Adipose tissue (tissue), 3 donors: Measurements from ENCODE around the gene MAFF. TPM values are rescaled to one million over a fixed set of nuclear protein-coding genes. Genes with fewer than 3 reads are reported as not detected.

Experiments used
- H3K27ac ChIP-seq: one replicate; pipeline ENCODE4 v1.5.1; 2013; ENCODE audit warnings: low read depth, low read length
- WGBS, 3 donors: extraction: QIAGEN DNeasy Blood & Tissue Kit; methylation state at CpG; one replicate each; pipeline ENCODE4 v1.1.7; 2013; 5-methylcytosine and 5-hydroxymethylcytosine counted together
- polyA plus RNA-seq, 3 donors: library from polyadenylated mRNA; stranded (reverse); fragments of 200-250 nt; gene quantifications; one replicate each; pipeline ENCODE4 v1.2.3, GENCODE V29; 2013
- donor health status: healthy with polysubstance abuse.
- donor health status: Bipolar disorder and iron deficiency.
- donor health status: healthy.

MAFF gene
- polyA plus RNA-seq, 3 donors = 6.3 to 168 (median 127) TPM

DNA sequence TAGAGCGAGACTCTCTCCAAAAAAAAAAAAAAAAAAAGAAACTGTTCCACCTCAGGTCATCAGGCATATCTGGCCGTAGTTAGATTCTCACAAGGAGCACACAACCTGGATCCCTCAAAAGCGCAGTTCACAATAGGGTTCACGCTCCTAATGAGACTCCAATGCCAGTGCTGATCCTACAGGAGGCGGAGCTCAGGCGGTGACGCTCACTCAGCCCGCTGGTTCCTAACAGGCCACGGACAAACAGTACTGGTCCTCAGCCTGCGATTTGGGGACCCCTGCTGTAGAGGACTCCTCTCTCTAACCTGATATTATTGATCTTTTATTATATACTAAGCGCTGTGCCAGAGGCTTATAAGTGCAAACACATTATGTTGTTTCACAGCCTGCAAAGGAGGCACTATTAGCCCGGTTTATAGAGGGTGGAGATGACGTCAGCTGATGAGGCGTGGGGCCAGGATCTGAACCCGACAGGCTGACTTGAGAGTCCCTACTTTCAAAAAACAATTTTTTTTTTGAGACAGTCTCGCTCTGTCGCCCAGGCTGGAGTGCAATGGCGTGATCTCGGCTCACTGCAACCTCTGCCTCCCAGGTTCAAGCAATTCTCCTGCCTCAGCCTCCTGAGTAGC is 4.9 kb upstream of the MAFF start:
- no peak overlapping the region for H3K27ac ChIP-seq
- WGBS, 3 donors = 71 to 77% (median 72%) methylated on average over 18 to 19 of the region's 19 CpGs

DNA sequence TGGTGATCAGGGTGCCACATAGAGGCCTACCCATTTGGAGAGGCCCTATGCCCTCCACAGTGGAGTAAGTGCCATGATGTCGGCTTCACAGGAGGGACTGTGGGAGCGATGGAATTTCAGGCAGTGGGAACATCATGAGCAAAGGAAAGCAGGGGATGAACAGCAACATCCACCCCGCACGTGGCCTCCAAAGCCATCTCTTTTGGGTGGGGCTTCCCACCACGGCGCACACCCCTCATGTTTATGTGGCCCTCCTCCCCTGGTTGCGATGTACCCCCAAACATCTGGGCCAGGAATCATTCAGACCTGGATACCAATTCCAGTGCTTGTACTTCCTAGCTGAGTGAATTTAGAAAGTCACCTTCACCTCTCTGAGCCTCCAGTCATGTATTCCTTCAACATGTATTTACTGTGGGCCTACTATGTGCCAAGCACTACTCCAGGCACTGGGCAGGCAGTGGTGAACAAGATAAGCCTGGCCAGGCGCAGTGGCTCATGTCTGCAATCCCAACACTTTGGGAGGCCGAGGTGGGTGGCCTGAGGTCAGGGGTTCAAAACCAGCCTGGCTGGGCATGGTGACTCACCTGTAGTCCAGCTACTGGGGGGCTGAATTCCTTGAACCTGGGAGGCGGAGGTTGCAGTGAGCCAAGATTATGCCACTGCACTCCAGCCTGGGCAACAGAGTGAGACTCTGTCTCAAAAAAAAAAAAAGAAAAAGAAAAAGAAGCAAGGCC is 1.8 kb upstream of the MAFF start:
- 82 to 90% (median 89%) methylated on average over 10 of the region's 10 CpGs for WGBS, 3 donors
- no peak overlapping the region for H3K27ac ChIP-seq

DNA sequence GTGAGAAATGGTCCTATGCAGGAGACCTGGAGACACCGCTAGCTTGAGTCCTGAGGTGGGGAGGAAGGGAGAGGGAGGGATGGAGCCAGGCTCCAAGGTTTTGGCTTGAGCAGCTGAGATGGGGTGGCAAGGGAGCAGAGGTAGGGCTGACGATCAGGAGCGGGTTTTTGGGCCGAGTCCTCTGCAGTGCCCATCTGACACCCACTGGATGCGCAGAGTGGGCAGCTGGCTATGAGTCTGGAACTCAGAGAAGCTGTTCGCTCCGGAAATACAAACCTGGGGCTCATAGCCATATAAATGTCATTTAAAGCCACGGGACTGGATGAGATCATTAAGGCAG is 453 bp upstream of the MAFF start:
- 23 to 36% (median 26%) methylated on average over 8 of the region's 8 CpGs for WGBS, 3 donors
- H3K27ac ChIP-seq = no peak overlapping the region

DNA sequence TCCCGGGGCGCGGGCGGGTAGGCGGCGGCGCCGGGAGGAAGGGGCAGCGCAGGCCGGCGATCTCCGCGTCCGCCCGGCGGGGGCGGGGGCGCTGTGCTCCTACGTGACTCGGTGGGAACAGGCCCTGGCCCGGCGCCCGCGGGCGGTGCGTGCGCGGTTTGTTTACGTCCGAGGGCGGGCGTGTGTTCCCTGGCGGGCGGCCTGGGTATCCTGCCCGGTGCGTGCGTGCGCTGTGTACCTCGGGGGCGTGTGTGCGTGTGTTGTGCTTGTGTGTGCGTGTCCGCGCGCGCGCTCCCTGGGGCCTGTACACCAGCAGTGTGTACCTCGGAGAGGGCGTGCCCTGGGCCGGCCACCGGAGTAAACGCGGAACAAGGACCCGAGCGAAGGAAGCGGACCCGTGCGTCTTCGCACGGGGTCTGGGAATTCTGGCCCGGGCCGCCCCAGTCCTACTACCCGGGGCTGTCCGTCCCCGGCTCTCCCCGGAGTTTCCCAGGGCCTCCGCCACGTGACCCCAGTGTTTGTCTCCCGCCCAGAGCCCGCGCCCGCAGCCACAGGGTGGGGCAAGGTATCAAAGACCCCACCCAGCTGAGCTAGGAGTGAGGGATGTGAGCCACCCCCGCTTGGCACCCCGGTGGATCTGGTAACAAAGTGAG is 769 bp downstream of the MAFF start:
- 1% methylated on average over 49 to 74 of the region's 74 CpGs for WGBS, 3 donors
- H3K27ac ChIP-seq = peak overlapping the region; percentile 95

DNA sequence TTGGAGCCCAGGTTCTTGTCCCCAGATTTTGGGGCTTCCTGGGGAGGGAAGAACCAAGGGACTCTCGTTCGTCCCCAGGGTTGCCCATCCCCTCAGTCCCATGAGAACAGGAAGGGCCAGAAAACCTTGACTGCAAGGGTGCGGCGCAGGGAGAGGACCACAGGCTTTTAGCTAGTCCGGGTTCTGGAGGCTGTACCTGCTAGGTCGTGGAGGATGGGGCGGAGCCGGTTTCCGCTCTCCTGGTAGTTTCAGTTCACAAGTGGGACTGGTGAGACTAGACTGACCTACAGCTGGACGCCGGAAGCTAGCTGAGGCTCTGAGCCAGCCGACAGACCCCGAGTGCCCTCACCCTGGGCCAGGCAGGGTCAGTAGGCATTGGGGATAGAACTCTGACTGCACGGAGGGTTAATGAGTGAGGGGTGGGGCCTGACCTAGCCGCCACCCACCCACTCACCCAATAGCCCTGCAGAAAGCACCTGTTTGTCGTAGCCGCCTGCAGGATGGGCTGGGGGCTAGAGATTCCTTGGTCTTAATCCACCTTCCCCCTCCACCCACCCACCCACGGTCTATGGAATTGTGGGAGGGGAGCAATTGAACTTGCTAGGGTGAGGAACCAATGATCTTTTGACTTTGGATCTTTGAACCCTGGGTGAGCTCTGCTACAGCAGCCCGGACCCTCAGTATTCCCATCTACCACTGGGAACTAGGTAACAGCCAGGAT is 1.5 kb downstream of the MAFF start:
- no peak overlapping the region for H3K27ac ChIP-seq
- WGBS, 3 donors = 5 to 10% (median 9%) methylated on average over 18 to 19 of the region's 19 CpGs

DNA sequence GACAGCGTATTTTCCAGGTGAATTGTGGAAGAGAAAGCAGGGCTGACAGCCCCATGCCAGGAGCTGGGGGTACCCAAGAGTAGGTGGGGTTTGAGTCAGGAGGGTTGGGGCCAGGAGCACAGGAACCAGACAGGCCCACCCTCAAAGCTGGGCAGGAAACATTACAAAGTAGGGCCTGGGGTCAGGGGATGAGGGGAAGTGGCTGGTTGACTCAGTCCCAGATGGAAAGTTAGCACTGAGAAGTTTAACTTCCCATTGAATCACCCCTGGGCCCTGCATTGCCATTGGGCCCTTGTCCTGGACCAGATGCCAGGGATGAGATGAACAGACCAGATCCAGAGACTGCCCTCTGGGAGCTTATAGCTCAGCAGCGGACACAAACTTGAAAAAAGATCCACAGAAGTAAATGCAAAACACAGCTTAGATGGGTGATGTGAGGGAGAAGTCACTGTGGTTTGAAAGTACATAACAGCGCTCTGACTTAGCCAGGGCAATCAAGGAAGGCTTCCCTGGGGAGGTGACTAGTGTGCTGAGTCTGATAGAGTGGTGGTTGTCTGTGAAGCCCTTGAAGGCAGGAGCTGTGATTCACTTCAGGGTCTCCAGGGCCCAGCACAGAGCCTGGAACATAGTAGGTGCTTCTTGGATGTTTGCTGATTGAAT is 2.2 kb downstream of the MAFF start:
- H3K27ac ChIP-seq = no peak overlapping the region
- 84 to 96% (median 94%) methylated on average over 3 of the region's 3 CpGs for WGBS, 3 donors

DNA sequence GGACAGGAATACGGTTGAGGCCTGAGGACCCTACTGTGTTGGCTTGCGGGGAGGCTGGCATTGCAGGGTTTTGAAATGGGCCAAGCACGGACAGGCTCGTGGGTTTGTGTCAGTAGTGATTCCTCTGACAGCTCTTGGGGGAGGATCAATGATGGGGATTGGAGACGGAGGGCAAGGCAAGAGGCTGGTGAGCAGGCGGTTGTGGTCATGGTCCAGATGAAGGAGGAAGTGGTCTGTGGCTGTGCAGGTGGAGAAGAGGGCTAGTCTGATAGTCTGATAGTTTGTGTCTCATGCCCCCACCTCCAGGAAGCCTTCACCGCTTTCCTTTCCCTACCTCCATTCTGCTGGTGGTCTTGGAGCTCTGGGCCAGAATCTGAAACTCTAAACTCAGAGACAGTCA is 3.0 kb downstream of the MAFF start:
- 58 to 79% (median 61%) methylated on average over 7 of the region's 7 CpGs for WGBS, 3 donors
- H3K27ac ChIP-seq = no peak overlapping the region

DNA sequence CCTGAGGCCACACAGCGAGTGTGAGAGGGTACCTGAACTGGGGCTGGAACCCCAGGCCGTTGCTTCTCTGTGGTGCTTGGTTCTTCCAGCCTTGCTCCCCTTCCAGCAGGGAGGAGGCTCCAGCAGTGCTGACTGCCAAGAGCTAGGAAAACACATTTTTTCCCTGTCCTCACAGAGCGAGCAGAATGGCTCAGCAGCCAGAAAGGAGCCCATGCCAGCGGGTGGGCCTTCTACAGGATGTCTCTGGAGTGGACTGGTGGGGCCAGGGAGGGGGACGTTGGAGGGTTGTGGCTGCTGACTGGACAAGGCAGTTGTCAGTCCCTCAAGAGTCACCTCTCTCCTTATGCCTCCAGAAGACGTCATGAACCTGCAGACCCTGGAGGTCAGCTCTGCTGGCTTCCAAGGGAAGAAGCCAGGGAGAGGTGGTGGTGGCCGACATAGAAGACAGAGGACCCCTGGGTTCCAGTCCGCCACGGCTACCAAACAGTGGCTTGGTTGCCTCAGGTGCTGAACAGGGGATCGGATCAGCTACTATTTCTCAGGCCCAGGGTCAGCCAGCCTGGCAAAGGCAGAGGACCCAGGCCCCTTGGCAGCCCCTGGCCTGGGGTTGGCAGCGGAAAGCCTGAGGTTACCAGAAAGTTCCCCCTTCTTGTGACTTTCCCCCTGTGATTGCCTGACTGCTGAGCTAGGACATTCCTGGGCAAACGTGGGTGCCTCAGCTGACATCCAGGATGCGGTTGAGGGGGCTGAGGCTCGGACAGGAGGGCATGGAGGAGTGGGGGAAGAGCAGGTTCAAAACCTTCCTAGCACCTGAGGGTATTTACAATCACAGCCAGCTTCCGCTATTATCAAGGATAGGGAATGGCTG is 3.7 kb downstream of the MAFF start:
- WGBS, 3 donors = 56 to 78% (median 63%) methylated on average over 15 of the region's 15 CpGs
- H3K27ac ChIP-seq = no peak overlapping the region

DNA sequence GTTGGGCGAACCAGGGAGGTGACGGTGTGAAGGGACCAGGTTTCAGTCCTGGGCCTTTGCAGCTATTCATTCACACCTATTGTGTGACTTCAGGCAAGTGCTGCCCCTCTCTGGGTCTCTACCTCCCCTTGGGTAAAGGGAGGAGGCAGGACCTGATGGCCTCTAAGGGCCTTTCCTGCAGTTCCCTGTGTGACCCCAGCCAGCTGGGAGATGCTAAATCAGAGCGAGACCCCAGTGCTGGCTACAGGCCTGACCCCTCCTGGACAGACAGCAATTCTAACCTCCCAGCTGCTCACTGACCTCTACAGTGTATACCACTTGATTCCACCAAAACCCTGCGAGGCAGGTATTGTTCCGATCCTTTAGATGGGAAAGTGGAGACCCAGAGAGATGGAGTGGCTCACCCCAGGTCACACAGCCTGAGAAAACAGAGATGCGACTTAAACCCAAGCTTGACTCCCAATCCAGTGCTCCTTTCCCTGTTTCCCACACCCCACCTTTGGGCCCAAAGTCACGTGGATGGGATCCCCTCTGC is 6.2 kb downstream of the MAFF start:
- 86 to 95% (median 92%) methylated on average over 7 of the region's 7 CpGs for WGBS, 3 donors
- no peak overlapping the region for H3K27ac ChIP-seq

DNA sequence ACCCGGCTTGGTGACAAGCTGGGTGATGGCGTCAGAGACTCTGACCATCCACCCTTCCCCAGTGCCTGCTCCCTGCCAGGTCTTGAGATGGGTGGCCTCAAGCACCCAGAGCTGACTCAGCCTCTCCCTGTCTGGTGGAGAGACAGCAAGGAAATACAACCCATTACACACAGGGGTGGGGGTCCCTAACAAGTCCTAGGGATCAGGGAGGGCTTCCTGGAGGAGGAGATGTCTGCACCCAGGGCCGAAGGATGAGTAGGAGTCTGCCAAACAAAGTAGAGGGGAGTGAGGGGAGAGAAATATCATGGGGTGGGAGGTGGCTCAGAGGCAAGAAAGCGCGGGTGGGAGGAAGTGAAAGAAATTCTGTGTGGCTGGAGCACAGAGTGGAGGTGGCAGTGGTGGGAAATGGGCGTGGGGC is 6.8 kb downstream of the MAFF start:
- H3K27ac ChIP-seq = no peak overlapping the region
- WGBS, 3 donors = 55 to 66% (median 62%) methylated on average over 6 of the region's 6 CpGs

DNA sequence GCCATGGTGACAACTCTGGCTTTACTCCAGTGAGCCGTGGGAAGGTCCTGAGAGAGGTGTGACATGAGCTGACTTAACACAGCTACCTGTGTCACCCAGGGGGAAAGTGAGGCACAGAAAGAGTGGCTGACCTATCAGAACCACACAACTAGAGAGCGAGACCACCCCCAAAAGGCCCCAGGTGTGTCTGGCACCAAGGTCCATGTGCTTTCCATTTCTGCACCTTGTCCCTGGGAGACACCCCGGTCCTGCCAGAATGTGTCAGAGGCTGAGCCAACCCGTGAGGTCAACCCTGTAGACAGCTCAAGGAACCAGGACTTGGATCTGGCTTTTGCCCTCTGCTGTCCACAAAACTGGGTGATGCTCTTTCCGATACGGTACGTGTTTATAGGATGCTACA is 9.8 kb downstream of the MAFF start:
- no peak overlapping the region for H3K27ac ChIP-seq
- WGBS, 3 donors = 92 to 94% (median 92%) methylated on average over 7 of the region's 7 CpGs

DNA sequence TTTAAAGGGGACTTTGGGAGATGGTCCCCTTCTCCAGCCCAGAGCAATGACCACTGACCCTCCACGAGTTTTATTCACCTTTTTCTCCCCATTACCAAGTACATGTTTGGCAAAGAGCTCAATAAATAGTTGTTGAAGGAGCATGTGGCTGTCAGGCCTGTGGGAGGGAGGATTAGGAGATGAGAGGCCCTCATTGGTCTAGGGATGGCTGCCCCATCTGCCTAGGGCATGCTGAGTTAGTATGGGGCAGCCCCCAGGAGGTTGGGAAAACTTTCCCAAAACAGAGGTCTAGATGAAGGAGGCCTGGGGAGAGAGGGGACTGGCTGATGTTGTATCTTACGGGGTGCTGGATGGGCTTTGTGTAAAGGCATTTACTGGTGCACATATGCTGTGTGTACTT is 10.6 kb downstream of the MAFF start:
- 67 to 81% (median 81%) methylated on average over 2 of the region's 2 CpGs for WGBS, 3 donors
- no peak overlapping the region for H3K27ac ChIP-seq

DNA sequence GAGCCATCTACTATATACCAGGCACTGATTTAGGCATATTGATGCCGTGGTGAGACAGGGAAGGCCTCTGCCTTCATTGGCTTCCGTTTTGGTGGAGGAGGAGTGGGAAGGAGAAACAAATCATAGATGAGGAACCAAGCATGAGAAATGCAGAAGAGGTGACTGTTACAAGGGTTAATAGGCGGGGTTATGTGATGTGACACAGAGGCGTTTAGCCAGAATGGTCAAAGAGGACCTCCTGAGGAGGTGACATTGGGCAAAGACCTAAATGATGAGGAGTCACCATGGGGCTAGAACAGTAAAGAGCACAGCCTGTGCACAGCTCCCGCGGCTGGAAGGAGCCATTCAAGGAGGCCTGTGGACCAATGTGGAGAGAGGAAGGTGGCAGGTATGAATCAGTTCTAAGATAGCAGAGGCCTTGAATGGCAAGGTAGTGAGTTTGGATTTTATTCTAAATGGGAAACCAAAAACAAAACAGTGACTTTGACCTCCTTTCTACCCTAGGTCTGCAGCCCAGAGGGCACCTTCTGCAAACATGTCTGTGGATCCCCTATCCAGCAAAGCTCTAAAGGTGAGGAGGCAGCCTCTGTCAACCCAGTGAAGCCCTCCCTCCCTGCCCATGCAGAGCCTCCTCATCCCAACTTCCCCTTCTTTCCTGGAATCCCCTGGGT is 11.7 kb downstream of the MAFF start:
- WGBS, 3 donors = 78 to 96% (median 79%) methylated on average over 6 of the region's 6 CpGs
- H3K27ac ChIP-seq = no peak overlapping the region

DNA sequence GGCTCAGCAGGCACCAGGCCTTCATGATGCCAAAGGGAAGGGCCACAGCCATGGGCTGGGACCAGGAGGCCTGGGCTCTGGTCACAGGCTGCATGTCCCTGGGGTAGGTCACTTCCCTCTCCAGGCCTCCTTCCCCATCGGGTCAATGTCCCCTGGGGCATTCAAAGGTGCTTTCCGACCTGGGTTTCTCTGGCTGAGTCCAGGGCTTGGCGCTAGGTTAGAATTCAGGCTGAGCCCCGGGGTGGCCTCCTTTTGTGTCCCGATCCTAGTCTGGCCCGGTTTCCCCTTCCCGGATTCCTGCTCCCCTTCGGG is 12.2 kb downstream of the MAFF start:
- H3K27ac ChIP-seq = no peak overlapping the region
- 30 to 47% (median 44%) methylated on average over 8 of the region's 8 CpGs for WGBS, 3 donors

DNA sequence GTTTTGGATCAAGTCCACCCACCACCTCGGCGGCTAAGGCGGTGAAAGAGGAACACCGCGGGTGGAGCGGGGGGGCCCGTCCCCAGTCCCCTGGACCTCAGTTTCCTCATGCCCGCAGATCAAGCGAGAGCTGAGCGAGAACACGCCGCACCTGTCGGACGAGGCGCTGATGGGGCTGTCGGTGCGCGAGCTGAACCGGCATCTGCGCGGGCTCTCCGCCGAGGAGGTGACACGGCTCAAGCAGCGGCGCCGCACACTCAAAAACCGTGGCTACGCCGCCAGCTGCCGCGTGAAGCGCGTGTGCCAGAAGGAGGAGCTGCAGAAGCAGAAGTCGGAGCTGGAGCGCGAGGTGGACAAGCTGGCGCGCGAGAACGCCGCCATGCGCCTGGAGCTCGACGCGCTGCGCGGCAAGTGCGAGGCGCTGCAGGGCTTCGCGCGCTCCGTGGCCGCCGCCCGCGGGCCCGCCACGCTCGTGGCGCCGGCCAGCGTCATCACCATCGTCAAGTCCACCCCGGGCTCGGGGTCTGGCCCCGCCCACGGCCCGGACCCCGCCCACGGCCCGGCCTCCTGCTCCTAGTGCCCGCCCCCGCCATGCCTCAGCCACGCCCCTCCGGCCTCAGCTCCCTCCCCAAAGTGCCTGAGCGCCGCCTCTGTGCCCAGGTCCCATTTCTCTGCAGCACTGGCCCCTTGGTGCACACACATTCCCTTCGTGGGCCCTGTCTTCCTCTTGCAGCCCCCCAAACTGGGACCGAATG is 12.7 kb downstream of the MAFF start:
- H3K27ac ChIP-seq = no peak overlapping the region
- WGBS, 3 donors = 23 to 50% (median 47%) methylated on average over 54 to 81 of the region's 81 CpGs

DNA sequence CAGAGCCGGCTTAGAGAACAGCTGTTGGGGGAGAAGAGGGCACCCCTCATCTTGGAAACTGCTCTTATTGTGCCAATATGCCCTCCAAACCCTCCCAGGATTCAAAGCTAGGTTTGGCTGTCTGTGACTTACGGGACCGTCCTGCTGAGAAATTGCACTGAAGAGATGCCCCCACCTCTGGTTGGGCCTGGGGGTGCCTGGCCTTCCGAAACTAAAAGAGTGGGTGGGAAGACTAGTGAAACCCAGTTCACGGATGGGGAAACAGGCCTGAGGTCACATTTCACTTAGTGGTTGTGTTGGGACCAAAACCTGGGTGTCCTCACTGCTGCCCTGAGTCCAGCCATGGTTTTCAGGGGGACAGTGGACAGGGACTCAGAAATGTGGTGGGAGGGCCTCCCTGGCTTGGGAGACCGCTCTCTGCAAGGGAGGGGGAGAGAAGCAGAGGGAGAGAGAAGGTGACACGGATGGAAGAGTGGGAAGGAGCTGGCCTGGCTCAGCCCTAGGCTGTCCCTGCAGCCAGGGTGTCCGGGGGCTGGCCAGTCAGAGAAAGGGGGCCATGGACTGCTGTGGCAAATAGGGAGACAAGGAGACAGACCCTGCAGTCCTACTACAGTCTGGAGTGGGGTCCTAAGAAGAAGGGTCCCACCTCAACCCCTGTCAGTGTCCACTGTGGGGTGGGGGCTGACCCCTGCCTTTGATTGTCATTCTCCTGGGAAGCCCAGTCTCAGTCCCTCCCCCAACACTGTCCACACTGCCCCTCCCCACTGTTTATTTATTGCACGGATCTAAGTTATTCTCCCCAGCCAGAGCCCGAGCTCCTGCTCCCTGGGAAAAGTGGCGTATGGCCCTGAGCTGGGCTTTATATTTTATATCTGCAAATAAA is 13.6 kb downstream of the MAFF start:
- no peak overlapping the region for H3K27ac ChIP-seq
- WGBS, 3 donors = 81 to 94% (median 88%) methylated on average over 10 to 11 of the region's 11 CpGs
